ENCODE data around the gene DDX21.
"Not testable (repeated sequence)": the region's sequence is repeated elsewhere in the genome, so short reads cannot be mapped to it uniquely, and the experiment has no call there.

Gene DDX21

GRCh38 chr10:68955832-68956532 lies at the start of gene DDX21:
Gene DDX21 (plus strand): TSS chr10:68956170. CDS start chr10:68956226, 56 bp downstream.
- in situ Hi-C loops (cut with HindIII; ENCODE audit: low sequenced_read_pairs), result no loop called here

GRCh38 chr10:68924593-68924992 lies 31.4 kb upstream of the DDX21 start:
- in situ Hi-C loops (cut with HindIII; ENCODE audit: low sequenced_read_pairs), result no loop called here

GRCh38 chr10:68925489-68925888 lies 30.5 kb upstream of the DDX21 start:
- in situ Hi-C loops (cut with HindIII; ENCODE audit: low sequenced_read_pairs), result no loop called here

- in situ Hi-C loops (cut with HindIII; ENCODE audit: low sequenced_read_pairs), result not testable (repeated sequence)
Measured at GRCh38 chr10:68929157-68929556, 26.8 kb upstream of the DDX21 start.

- in situ Hi-C loops (cut with HindIII; ENCODE audit: low sequenced_read_pairs), result not testable (repeated sequence)
Measured at GRCh38 chr10:68929888-68930287, 26.1 kb upstream of the DDX21 start.

- in situ Hi-C loops (cut with HindIII; ENCODE audit: low sequenced_read_pairs), result not testable (repeated sequence)
Measured at GRCh38 chr10:68932860-68933259, 23.1 kb upstream of the DDX21 start.

- in situ Hi-C loops (cut with HindIII; ENCODE audit: low sequenced_read_pairs), result no loop called here
Measured at GRCh38 chr10:68934994-68935393, 21.0 kb upstream of the DDX21 start.

GRCh38 chr10:68938117-68938516 lies 17.9 kb upstream of the DDX21 start:
- in situ Hi-C loops (cut with HindIII; ENCODE audit: low sequenced_read_pairs), result no loop called here

GRCh38 chr10:68938884-68939283 lies 17.1 kb upstream of the DDX21 start:
- in situ Hi-C loops (cut with HindIII; ENCODE audit: low sequenced_read_pairs), result no loop called here

- in situ Hi-C loops (cut with HindIII; ENCODE audit: low sequenced_read_pairs), result not testable (repeated sequence)
Measured at GRCh38 chr10:68940917-68941316, 15.1 kb upstream of the DDX21 start.

GRCh38 chr10:68950598-68950997 lies 5.4 kb upstream of the DDX21 start:
- in situ Hi-C loops (cut with HindIII; ENCODE audit: low sequenced_read_pairs), result no loop called here

- in situ Hi-C loops (cut with HindIII; ENCODE audit: low sequenced_read_pairs), result no loop called here
Measured at GRCh38 chr10:68954904-68955303, 1.1 kb upstream of the DDX21 start.

GRCh38 chr10:68955355-68955831 lies 577 bp upstream of the DDX21 start:
- in situ Hi-C loops (cut with HindIII; ENCODE audit: low sequenced_read_pairs), result no loop called here

- in situ Hi-C loops (cut with HindIII; ENCODE audit: low sequenced_read_pairs), result no loop called here
Measured at GRCh38 chr10:68957284-68957615, 1.3 kb downstream of the DDX21 start.

GRCh38 chr10:68957654-68958053 lies 1.7 kb downstream of the DDX21 start:
- in situ Hi-C loops (cut with HindIII; ENCODE audit: low sequenced_read_pairs), result no loop called here

GRCh38 chr10:68959695-68960527 lies 3.9 kb downstream of the DDX21 start:
- in situ Hi-C loops (cut with HindIII; ENCODE audit: low sequenced_read_pairs), result no loop called here

- in situ Hi-C loops (cut with HindIII; ENCODE audit: low sequenced_read_pairs), result no loop called here
Measured at GRCh38 chr10:68963151-68963550, 7.2 kb downstream of the DDX21 start.

- in situ Hi-C loops (cut with HindIII; ENCODE audit: low sequenced_read_pairs), result no loop called here
Measured at GRCh38 chr10:68973975-68974374, 18.0 kb downstream of the DDX21 start.

- in situ Hi-C loops (cut with HindIII; ENCODE audit: low sequenced_read_pairs), result not testable (repeated sequence)
Measured at GRCh38 chr10:68975936-68976473, 20.0 kb downstream of the DDX21 start.

GRCh38 chr10:68979738-68980137 lies 23.8 kb downstream of the DDX21 start:
- in situ Hi-C loops (cut with HindIII; ENCODE audit: low sequenced_read_pairs), result not testable (repeated sequence)

GRCh38 chr10:68981074-68981473 lies 25.1 kb downstream of the DDX21 start:
- in situ Hi-C loops (cut with HindIII; ENCODE audit: low sequenced_read_pairs), result no loop called here

GRCh38 chr10:68982389-68982788 lies 26.4 kb downstream of the DDX21 start:
- in situ Hi-C loops (cut with HindIII; ENCODE audit: low sequenced_read_pairs), result no loop called here
